CMK (cell line): ENCODE data around the gene SAPCD1.
A peak's percentile ranks its signal among the peaks of the same experiment; 100 is the strongest.

Experiments used
- DNase-seq: peaks from one replicate; pipeline ENCODE4 v3.0.0-alpha.2; 2010; ENCODE audit warnings: low read depth

Gene SAPCD1

DNA sequence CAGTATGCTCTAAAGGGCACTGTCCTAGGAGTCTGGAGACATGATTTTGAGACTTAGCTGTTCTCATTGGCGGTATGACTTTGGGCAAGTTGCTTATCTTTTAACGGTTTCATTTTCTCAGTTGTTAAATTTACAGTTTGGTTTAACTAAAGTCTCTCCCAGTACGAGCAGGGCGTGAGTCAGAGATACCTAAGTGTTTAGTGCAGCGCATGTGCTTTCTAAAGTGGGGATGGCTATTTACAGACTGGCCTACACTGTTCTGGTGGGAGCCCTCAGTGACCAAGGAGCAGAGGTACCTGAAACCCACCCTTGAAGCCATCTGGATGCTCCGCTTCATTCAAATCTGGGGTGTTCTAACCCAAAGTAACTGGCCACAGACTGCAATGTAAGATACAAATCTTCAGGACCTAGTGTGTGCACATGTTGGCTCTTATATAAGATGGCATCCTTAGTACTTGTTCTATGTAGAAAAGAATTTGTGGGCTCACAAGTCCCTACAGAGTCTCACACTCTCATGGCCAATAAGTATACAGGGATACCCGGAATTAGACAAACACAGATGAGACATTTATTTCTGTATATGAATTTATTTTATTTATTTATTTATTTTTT lies 11.9 kb upstream of the SAPCD1 start:
- no peak for DNase-seq

DNA sequence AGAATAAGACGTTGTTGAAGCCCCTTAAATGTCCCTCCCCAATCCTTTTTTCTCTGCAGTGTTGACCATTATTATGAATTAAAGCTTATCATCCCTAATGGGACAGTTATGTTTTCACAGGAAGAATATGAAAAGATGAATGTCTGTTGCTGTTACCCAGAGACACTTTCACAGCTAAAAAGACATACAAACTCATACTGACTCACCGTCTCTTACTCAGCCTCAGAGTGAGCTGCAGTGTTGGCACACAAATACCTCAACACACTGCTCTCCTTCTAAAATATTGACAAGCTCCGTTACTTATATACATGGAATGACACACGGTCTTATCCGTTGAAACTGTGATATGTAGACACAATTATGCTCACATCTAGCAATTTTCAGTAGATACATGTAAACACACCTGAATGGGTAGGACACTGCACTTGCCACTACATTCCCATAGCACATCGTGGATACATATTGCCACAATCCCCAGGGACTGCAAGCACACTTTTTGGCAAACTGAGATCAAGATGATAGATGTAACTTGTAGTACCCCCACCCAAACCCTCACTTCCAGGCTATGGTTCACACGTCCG lies 9.6 kb upstream of the SAPCD1 start:
- DNase-seq: no peak

DNA sequence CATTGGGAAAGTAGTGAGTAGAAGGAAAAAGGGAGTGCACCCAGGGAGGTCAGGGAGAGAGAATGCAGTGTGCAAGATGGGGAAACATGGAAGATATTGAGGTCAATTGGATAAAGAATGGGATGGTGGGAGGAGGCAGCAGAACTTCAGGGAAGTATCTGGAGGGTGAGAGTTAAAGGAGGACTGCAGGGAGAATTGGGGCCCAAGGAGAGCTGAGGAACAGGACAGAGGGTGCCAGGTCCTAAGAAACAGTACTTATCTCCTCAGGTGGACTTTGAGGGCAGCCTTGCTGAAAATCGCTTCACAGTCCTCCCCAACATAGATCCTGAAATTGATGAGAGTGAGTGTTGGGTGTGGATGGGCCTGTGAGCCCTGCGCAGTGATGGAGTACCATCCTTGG lies 4.2 kb upstream of the SAPCD1 start:
- DNase-seq: no peak

DNA sequence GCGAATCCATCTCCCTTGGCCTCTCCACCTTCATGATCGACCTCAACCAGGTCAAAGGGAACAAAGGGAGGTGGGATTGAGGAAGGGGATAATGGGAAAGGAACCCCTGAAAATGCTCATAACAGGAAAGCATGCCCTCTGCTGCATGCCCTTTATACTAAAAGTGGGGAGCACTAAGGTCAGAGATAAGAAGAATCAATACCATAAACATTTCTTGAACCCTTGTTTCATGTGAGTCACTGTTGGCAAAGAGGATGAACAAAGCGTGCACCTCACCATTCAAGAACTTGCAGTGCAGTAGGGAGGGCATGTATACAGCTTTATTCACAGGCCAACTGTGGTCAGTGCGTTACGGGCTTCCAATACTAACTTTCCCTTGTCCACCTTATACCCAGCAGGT lies 1.7 kb upstream of the SAPCD1 start:
- DNase-seq: no peak

DNA sequence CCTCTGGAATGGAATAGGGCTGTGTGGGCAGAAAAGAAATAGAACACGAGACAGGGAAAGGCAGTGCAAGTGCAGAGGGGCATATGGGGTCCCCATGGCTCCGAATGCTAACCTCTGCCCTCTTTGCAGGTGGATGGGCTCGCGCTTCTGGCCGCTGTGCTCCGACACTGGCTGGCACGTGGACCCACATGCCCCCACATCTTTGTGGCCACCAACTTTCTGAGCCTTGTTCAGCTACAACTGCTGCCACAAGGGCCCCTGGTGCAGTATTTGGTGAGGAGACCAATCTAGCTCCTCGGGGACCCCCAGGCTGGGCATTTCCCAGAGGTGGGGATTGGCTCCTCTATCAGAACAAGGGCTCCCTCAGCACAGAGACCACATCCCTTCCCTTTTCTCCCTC lies 1.1 kb upstream of the SAPCD1 start:
- DNase-seq: no peak

DNA sequence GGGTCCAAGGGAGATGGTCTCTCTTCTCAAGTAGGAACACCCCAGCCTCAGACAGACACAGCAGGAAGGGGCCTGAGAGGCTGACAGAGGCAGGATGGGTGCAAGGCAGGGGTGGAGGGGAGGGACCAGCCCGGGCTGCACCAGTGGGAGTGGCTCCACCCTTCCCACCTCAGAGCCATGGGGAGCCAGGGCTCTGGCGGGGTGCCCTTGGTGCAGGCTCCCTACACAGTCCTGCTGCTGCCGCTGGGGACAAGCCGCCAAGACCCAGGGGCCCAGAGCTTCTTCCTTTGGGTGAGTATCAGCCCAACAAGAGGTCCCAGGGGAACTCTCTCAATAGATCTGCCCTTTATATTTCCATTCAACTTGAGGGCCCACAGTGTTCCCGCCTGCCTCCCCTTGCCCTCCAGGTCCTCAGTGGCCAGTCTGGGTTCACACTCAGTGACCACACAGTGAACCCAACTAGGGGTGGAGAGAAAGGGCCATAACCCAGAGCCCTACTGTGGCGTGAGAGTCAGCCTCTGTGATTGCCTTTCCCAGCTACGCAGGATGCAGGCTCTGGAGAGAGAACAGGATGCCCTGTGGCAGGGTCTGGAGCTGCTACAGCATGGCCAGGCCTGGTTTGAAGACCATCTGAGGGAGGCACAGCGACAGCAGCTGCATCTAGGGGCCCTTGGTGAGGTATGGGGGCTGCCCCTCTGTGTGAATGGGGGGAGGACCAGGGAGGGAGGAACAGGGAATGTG lies 592 bp downstream of the SAPCD1 start:
- no peak for DNase-seq

DNA sequence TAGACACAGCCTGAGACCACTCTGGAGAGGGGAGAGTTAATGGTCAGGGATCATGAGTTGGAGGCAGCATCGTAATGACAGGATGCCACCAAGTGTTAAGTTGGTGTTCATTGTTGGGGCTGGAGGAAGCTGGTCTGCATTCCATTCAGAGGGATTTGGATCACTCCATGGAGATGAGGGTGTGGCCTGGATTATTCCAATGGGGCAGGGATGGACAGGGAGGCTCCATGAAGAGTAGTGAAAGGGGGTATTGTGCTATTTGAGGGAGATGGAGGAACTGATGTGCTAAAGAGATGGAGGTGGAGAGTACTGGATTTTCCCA lies 1.1 kb downstream of the SAPCD1 start:
- no peak for DNase-seq

DNA sequence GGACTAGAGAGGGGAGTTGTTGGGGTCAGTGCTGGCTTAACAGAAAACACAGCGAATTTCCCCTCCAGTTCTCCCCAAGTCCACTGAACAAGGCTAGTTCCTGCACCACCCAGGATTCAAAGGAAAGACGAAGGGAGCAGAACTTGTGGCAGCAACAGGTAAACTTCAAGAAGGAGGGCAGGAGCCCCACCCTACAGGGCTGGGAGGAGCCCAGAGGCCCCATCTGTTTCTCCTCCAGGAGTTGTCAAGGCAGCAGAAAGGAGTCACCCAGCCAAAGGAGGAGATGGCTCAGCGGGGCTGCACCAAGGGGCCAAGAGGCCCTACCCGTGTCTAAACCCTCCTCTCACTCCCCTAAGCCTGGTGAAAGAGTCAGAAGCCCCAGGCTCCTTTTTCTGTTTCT lies 1.7 kb downstream of the SAPCD1 start:
- no peak for DNase-seq

DNA sequence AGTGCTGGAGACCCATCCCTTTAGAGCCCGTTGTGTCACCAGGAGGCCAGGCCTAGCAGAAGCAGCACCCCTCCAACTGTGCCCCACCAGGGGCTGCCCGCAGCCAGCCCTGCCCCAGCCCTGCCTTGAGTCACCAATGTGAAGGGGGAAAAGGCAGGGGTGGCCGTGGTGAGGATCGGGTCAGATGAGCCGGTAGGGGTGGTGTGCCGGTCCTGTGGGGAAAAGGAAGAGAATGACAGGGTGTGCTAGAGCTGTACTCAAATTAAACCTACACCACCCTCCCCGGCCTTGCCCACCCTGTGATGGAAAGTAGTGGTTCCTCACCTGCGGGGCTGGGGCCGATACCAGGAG lies 3.1 kb downstream of the SAPCD1 start:
- no peak for DNase-seq

DNA sequence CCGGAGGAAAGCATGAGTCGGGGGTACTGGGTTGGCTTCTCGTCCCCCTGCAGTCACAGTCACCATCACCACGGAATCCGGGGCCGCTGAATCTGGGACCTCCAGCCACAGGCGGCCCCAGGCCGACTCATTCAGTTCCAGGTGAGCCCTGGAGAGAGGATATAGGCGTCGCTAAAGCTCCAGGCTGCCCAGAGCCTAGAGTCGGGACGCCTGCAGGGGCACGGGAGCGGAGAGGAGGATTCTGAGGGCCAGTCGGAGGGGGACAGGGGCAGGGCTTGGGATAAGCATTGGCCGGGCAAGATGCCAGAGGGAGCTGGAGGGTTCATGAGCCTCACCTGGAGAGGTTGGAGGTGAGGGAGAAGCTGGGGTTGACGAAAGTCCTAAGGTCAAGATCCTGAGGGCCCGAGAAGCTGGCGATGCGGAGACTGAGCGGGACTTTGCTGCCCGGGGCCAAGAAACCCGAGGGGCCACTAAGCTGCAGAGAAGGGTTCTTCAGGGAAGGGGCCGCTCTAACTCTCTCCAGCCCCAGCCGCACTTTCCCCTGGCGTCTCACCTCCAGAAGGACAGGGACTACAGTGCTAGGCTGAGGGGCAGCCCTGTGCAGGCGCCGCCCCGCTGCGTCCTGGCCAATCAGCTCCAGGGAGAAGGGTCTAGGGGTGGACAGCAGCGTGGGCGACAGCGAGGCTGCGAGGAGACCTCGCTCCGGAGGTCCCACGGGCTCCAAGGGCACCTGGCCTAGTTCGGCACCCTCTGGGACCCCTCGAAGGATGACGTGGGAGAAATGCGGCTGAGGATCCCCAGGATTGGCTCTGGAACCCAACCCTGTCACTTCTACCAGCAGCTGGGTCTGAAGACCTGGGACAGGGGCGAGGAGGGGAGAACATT lies 3.7 kb downstream of the SAPCD1 start:
- no peak for DNase-seq

DNA sequence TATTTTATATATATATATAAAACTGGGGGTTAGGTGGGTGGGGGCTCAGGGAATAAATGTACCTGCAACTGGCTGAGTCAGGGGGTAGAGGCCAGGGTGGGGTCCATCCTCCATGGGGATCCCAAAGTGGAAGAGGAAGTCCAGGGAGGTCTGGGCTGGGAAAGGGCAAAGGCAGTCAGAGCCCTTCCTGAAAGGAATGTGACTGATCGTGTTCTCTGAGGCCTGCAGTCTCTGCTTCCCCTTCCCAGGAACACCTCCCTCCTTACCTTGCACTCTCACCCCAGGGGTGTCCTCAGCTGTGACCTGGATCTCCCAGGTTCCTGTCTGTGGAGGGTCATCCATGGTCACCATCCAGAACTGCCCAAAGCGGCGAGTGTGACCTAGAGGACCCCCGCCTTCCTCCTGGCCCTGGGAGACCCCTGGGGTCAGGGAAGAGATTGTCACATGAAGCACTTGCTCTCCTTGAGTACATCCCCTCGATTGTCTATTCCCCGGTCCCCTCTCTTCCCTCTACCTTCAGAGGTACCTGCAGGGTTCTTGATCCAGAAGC lies 4.7 kb downstream of the SAPCD1 start:
- no peak for DNase-seq

DNA sequence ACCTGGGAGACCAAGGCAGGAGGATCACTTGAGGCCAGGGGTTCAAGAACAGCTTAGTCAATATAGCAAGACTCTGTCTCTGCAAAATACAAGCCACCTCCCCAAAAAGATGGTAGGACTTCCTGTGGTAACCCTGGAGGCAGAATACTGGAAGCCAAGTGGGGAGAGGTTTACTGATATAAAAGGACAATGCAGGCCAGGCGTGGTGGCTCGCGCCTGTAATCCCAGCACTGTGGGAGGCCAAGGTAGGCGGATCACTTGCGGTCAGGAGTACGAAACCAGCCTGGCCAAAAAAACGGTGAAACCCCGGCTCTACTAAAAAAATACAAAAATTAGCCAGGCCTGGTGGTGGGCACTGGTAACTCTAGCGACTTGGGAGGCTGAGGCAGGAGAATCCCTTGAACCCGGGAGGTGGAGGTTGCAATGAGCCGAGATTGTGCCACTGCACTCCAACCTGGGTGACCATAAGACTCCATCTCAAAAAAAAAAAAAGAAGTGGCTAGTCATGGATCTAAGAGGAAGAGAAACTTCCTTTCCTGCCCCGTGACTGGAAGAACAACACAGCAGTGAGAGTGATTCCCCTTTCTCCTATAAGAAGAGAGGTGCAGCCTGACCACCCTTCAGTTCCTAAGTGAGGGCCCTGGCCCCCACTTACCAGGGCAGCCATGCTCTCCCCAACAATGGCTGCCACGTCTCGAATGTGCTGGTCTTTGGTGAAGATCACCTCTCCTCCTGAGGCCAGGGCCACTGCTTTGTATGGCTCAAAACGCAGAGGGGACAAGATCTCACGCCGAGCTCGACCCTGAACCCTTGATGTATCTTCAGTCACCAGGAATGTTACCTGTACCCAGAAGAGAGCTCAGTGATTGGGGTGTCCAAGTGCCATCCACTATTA lies 6.2 kb downstream of the SAPCD1 start:
- no peak for DNase-seq

DNA sequence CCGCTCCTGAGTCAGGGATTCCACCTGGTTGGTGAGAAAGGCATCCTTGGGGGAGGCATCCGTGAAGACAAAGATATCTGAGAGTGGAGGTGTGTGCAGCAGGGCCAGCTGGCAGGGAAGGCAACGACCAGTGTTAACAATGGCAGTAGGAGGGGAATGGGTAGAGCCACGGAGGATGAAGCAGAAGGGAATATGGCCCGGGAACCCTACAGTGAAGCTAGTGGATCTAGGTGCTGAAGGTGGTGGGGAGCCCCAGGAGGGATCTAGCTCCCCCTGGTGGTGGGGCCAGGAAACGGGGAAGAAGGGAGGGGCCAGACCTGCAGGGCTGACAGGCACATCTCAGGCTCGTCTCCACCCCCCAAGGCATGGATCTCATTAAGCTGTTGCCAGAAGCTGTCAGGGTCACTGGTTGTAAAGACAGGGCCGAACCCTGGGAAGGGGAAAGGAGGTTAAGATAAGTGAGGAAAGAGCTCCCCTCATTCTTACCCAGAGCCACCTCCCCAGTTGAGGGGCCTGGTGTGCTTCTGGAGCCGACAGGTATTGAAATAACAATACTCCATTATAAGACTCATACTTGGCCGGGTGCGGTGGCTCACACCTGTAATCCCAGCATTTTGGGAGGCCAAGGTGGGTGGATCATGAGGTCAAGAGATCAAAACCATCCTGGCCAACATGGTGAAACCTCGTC lies 7.4 kb downstream of the SAPCD1 start:
- DNase-seq: peak; percentile 71

DNA sequence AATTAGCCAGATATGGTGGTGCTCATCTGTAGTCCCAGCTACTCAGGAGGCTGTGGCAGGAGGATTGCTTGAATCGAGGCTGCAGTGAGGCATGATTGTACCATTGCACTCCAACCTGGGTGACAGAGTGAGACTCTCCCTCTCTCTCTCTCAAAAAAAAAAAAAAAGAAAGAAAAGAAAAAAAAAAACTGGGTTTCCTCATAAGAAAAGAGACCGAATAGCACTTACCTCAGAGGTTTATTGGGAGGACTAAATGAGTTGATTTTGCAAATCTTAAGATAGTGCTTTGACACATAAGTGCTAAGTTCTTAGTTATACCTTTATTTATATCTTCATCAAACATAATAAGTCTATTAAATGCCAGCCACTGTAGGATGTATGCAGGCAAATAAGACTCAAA lies 8.4 kb downstream of the SAPCD1 start:
- DNase-seq: no peak

DNA sequence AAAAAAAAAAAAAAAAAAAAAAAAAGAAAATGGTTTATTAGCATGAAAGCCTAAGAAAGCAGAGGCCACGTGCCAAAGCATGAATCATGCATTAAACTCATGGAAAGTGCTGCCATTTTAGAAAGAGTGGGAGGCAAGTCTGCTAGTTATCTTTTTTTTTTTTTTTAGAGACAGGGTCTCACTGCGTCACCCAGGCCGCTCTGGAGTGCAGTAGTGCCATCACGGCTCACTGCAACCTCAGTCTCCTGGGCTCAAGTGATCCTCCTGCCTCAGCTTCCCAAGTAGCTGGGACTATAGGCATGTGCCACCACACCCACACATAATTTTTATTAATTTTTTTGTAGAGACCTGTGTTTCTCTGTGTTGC lies 9.5 kb downstream of the SAPCD1 start:
- no peak for DNase-seq

DNA sequence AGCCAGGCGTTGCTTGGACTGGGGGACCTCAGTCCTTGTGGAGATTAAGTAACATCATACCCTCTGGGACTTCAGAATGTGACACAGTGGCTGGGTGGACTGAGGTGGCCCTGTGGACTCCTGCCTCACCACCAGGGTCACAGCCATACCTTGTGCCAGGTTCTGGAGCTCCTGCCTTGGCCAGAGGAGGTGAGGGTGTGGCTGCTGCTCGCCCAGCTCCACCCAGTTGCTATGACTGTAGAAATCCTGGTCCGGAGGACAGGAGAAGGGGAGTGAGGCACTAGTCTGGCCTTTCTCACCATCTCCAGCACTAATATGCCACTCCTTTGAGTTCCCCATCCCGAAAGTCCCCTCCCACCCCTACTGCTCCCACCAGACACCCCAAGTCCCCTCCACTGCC lies 12.7 kb downstream of the SAPCD1 start:
- no peak for DNase-seq

DNA sequence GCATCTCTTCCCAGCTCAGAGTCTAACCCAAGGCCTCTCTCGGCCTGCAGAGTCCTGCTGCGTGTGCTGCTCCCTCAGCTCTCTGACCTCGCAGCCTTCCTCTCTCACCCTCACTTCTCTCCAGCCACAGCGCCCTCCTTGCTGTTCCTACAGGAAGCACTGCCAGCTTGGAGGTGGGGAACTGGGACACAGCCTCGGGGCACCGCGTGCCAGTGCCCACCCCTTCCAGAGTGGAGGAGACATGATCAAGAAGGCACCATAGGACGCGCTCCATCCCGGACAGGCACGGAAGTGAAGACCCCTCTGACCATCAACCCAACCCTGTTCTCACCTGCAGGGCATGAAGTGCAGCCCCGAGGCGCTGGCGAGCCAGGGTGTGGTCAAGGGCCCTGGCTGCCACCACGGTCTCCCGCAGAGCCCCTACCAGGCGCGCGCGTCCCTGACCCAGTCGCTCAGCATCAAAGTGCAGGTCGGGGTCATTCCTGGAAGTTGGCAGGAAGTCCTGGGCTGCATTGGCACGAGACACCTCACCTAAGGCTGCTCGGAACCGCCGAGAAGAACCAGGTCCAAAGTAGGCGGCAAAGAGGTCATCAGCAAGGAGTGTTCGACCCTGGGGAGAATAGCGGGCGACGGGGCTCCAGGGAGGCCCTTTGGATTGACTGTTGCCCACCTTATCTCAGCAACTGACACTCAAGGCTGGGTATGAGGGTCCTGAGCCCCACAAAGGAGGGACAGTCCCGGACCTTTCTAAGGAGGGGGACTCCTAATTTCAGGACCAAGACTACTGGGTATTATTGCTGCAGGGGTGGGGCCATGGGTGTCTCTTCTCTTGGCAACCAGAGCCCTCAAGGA lies 13.4 kb downstream of the SAPCD1 start:
- DNase-seq: no peak

DNA sequence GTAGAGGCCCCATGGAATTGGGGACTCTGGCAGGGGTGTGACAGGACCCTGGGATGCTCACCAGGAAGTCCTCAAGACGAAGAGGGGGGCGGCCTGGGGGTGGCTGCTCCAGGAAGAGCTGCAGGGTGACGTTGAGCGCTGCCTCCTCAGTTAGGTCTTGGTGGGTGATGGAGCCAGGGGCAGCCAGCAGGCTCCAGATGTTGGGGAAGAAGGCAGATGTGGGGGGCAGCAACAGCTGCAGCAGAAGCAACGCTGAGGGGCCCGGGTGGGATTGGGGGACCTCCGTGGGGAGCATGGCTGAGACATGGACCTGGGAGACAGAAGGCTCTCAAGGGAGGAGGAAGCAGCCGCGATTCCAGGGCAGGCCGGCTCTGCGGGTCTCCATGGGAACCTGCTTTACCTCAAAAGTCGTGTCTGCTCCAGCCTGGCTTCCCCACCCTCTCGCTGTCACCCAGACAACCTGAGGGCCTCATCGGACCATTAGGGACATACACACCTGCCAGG lies 14.1 kb downstream of the SAPCD1 start:
- DNase-seq: no peak

DNA sequence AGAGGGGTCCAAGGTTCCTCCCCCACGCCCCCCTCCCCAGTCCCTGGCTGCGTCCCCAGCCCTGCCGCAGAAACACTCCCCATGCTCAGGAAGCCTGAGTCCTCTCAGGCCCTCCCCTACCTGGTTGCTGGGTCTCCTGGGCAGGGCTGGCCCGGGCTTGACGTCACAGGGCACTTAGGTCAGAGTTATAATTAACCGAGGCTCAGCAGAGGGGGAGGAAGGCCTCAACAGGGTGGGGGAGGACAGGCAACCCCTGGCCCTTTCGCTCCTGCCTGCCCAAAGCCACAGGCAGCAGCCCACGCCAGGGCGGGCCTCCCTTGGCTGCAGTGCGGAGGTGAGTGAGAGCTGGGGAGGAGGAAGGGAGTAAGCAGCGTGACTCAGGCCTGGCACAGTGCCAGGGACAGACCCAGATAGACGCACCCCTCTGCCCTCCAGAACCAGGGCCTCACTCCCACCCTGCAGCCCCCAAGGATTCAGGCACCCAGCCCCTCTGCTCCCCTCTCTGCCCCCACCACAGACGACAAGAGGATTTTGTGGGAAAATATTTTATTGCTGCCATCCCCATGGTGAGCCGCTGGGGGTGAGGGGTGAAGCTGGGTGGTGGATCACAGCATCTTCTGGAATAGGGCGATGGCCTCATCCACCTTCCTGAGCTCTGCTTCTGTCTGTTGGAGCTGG lies 14.7 kb downstream of the SAPCD1 start, which contains the start of gene VWA7:
Gene VWA7, minus strand, starts transcription at position 340 of the 678 bp plus-strand sequence. CDS start 549 bp downstream, outside the sequence.
- DNase-seq: peak; percentile 83
